GM12874 (cell line): Measurements from ENCODE around the gene TCF25.

Source experiments
- TF ChIP-seq, protein P1 (sequence below): IDR thresholded peaks from 2 replicates; pipeline ENCODE4 v1.5.1; 2011; ENCODE audit warnings: low read depth, mild to moderate bottlenecking, control low read depth, low read length, moderate library complexity; ENCODE audit not compliant: insufficient read depth

TCF25 gene

DNA sequence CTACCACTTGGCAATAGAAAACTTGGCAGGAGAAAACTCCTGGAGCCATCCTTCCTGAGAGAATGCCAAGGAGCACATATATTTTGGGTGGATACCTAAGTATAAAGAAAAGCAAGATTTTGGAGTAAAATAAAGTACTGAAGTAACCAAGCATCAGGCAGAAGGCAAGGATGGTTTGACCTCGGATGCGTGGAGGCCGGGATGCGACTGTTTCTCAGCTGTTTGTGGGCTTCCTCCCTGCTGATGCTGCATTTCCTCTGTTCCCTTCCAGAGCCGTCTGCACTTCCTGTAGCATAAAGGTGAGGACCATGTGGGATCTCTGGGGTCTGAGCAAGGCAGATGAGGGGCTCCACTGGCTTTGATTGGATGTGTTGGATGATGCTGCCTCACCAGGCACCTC lies 5.5 kb upstream of the TCF25 start:
- TF ChIP-seq, protein P1, sequence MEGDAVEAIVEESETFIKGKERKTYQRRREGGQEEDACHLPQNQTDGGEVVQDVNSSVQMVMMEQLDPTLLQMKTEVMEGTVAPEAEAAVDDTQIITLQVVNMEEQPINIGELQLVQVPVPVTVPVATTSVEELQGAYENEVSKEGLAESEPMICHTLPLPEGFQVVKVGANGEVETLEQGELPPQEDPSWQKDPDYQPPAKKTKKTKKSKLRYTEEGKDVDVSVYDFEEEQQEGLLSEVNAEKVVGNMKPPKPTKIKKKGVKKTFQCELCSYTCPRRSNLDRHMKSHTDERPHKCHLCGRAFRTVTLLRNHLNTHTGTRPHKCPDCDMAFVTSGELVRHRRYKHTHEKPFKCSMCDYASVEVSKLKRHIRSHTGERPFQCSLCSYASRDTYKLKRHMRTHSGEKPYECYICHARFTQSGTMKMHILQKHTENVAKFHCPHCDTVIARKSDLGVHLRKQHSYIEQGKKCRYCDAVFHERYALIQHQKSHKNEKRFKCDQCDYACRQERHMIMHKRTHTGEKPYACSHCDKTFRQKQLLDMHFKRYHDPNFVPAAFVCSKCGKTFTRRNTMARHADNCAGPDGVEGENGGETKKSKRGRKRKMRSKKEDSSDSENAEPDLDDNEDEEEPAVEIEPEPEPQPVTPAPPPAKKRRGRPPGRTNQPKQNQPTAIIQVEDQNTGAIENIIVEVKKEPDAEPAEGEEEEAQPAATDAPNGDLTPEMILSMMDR = no peak

GRCh38 chr16:89869911-89870310 lies 3.5 kb upstream of the TCF25 start:
- TF ChIP-seq, protein P1 = no peak

DNA sequence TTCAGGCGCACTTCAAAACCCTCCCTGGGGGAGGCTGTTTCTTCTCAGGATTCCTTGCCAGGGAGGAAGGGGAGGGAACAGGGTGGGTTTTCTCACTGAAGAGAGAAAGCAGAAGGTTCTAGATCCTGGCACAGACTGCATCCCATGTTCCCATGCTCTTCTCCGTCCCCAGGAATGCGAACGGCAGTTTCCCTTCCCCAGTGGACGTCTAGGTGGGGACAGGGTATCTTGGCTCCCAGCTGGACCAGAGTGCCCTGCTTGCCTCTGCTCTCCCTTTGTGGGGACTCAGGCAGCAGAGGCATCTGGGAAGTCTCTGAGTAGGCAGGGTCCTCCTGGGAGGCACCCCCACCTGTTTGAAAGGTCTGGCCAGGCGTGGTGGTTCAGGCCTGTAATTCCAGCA lies 3.0 kb upstream of the TCF25 start:
- TF ChIP-seq, protein P1 = no peak

DNA sequence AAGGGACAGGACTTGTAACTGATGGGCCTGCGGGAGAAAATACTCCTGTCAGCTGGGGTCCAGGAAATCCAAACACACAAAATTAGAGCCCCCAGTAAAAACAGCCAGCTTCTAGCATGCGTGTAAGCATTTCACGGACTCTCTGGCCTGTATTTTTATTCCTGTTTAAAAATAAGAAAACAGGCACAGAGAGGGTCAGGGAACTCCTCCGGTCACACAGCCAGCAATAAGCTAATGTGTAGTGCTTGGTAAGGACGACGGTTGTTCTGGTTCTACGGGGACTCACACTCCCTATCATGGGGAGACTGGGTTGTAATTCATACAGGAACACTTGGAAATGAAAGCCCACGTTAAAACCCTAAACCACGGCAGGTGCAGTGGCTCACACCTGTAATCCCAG lies 1.5 kb upstream of the TCF25 start:
- TF ChIP-seq, protein P1 = no peak

DNA sequence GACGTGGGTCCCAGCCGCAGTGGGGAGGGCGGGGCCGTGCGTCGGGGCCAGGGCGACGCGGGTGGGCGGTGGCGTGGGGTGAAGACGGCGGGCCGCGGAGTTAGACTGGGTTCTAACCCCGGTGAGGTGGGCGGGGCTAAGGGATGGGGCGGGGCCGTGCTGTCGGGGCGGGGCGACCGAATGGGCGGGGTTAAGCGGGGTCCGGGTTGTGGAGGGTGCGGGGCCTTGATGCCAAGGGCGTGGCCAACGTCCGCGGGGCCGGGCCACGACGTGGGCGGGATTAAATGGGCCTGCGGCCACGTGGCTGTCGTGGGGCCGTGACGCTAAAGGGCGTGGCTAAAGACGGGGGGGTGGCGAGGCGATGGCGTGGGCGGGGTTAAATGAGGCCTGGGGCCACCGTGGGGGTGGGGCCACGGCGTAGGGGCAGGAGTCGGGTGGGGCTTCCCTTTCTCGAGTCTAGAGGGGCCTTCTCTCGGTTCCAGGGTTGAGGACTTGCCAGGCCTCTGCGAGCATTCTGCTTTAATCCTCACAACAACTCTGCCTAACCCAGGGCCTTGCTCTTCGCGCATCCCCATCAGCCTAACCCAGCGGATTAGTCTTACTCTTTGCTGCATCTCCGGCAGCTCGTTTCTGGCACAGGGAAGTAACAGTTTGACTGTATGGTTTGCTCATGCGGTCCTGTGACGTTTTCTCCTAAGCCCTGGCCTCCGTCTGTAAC lies 739 bp downstream of the TCF25 start:
- TF ChIP-seq, protein P1 = no peak

DNA sequence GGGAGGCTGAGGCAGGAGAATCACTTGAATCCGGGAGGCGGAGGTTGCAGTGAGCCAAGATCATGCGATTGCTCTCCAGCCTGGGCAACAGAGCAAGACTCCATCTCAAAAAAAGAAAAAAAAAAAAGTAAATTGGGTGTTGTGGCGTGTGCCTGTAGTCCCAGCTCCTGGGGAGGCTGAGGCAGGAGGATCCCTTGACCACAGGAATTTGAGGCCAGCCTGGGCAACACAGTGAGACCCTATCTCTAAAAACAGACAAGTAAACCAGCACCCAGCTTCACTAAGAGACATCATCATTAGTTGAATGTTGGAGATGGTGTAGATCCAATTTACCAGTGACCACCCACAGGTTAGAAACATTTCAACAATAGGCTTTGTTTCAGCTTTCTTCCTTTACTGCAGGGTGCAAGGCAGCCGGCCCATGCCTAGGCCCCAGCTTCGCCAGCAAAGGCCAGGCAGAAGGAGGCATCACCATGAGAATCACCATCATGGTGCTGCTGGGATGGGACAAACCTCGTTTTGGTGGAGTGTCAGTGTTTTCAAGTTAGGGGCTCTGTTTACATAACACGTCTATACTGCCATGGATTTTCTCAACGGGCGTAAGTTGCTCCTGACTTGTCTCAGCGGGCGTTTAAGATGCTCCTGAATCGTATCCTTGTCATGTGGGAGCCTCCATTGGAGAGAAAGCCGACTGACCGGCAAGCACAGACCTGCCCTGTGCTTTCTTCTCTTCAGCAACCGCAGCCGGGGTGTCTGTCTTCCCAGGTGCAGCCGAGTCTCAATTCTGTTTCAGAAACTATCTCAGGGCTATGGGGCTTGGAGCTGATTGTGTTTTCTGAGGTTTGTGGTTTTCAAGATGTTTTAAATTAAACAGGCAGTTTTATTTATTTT lies 7.3 kb downstream of the TCF25 start:
- TF ChIP-seq, protein P1 = no peak

DNA sequence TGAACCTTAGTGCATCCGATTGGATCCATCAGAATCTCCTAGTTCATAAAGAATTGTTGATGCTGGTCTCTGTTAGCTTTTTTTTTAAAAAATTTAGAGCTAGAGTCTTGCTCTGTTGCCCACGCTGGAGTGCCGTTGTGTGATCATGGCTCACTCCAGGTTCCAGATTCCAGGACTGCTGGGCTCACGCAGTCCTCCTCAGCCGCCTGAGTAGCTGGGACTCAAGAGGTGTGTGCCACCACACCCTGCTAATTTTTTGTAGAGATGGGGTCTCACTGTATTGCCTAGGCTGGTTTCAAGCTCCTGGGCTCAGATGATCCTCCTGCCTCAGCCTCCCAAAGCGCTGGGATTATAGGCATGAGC lies 8.0 kb downstream of the TCF25 start:
- TF ChIP-seq, protein P1 = no peak
